ENCODE results near the gene CST7. TPM values are rescaled to one million over a fixed set of nuclear protein-coding genes. Genes with fewer than 3 reads are reported as not detected.

CST7 gene
- total RNA-seq, 1 donor: not detected

GRCh38 chr20:24911461-24911860, 37.6 kb upstream of the CST7 start:
- TF ChIP-seq CTCF (IDR thresholded peaks at IDR 0.05; ENCODE audit: insufficient read depth, low read length): no peak

GRCh38 chr20:24912397-24913075, 36.5 kb upstream of the CST7 start:
- H3K4me3 ChIP-seq (ENCODE audit: low read depth, low read length): no peak overlapping the region
- DNase-seq (ENCODE audit: low read depth): no peak
- no peak for TF ChIP-seq CTCF (IDR thresholded peaks at IDR 0.05; ENCODE audit: insufficient read depth, low read length)

More at GRCh38 chr20:24911461-24911860, 37.6 kb upstream of the CST7 start:
- DNase-seq (ENCODE audit: low read depth): no peak
- no peak overlapping the region for H3K4me3 ChIP-seq (ENCODE audit: low read depth, low read length)

- no peak overlapping the region for H3K4me3 ChIP-seq (ENCODE audit: low read depth, low read length)
- TF ChIP-seq CTCF (IDR thresholded peaks at IDR 0.05; ENCODE audit: insufficient read depth, low read length): no peak
- DNase-seq (ENCODE audit: low read depth): no peak
Observed at GRCh38 chr20:24913076-24913628, 35.9 kb upstream of the CST7 start.

GRCh38 chr20:24914388-24915241, 34.5 kb upstream of the CST7 start:
- H3K4me3 ChIP-seq (ENCODE audit: low read depth, low read length): no peak overlapping the region
- no peak for DNase-seq (ENCODE audit: low read depth)
- no peak for TF ChIP-seq CTCF (IDR thresholded peaks at IDR 0.05; ENCODE audit: insufficient read depth, low read length)

GRCh38 chr20:24915440-24915839, 33.6 kb upstream of the CST7 start:
- H3K4me3 ChIP-seq (ENCODE audit: low read depth, low read length): no peak overlapping the region
- DNase-seq (ENCODE audit: low read depth): no peak
- TF ChIP-seq CTCF (IDR thresholded peaks at IDR 0.05; ENCODE audit: insufficient read depth, low read length): no peak

- no peak overlapping the region for H3K4me3 ChIP-seq (ENCODE audit: low read depth, low read length)
- no peak for TF ChIP-seq CTCF (IDR thresholded peaks at IDR 0.05; ENCODE audit: insufficient read depth, low read length)
- DNase-seq (ENCODE audit: low read depth): no peak
Observed at GRCh38 chr20:24915892-24916291, 33.2 kb upstream of the CST7 start.

Measured in fibroblast of the aortic adventitia (primary cell).